HG03342 (cell line): ENCODE measurements around the gene HBS1L.
A peak's percentile ranks its signal among the peaks of the same experiment; 100 is the strongest.

Experiments used
- ATAC-seq: cut with Tn5 transposase; IDR thresholded peaks from one replicate; pipeline ENCODE4 v1.9.1; 2021; ENCODE audit warnings: mild to moderate bottlenecking, moderate library complexity; ENCODE audit not compliant: unreplicated experiment

Gene HBS1L

GRCh38 chr6:135038335-135038734 lies 16.3 kb downstream of the HBS1L start:
- no peak for ATAC-seq

- no peak for ATAC-seq
Observed at GRCh38 chr6:135037541-135037940, 17.1 kb downstream of the HBS1L start.

GRCh38 chr6:135036731-135037420 lies 17.7 kb downstream of the HBS1L start:
- no peak for ATAC-seq

- ATAC-seq = no peak
Observed at GRCh38 chr6:135033238-135033637, 21.4 kb downstream of the HBS1L start.

GRCh38 chr6:135030532-135031178 lies 24.0 kb downstream of the HBS1L start:
- no peak for ATAC-seq

- peak; percentile 93 for ATAC-seq
Observed at GRCh38 chr6:135030056-135030473, 24.6 kb downstream of the HBS1L start.

GRCh38 chr6:135025775-135026174 lies 28.8 kb downstream of the HBS1L start:
- ATAC-seq = no peak

GRCh38 chr6:135025175-135025574 lies 29.4 kb downstream of the HBS1L start:
- ATAC-seq = no peak

- ATAC-seq = no peak
Observed at GRCh38 chr6:135022050-135022697, 32.4 kb downstream of the HBS1L start.

- ATAC-seq = peak; percentile 69
Observed at GRCh38 chr6:135021310-135022049, 33.1 kb downstream of the HBS1L start.

GRCh38 chr6:135018941-135019340 lies 35.7 kb downstream of the HBS1L start:
- ATAC-seq = no peak

GRCh38 chr6:135018052-135018451 lies 36.6 kb downstream of the HBS1L start:
- no peak for ATAC-seq

- ATAC-seq = peak; percentile 91
Observed at GRCh38 chr6:135014353-135014832, 40.2 kb downstream of the HBS1L start.

GRCh38 chr6:135013211-135013610 lies 41.4 kb downstream of the HBS1L start:
- no peak for ATAC-seq

GRCh38 chr6:135012764-135013163 lies 41.9 kb downstream of the HBS1L start:
- ATAC-seq = no peak

GRCh38 chr6:135012349-135012748 lies 42.3 kb downstream of the HBS1L start:
- ATAC-seq = no peak

GRCh38 chr6:135008941-135009290 lies 45.7 kb downstream of the HBS1L start:
- ATAC-seq = peak; percentile 23

- peak; percentile 90 for ATAC-seq
Observed at GRCh38 chr6:135008072-135008940, 46.3 kb downstream of the HBS1L start.

- ATAC-seq = no peak
Observed at GRCh38 chr6:135006386-135006914, 48.2 kb downstream of the HBS1L start.

GRCh38 chr6:135004399-135004798 lies 50.2 kb downstream of the HBS1L start:
- ATAC-seq = no peak
